Uterus (tissue), 2 donors: ENCODE results near the gene C1QTNF6.

ENCODE experiments used
- CTCF ChIP-seq, 4 experiments: fragments of 200-600 bp in 2 of 4; fragments of 450-650 bp in 2 of 4; sonication (generic) in 2 of 4; IDR thresholded peaks; one replicate each; pipeline ENCODE4 v1.5.1; 2016 to 2019; ENCODE audit warnings: antibody characterized with exemption in 4 of 4, mild to moderate bottlenecking in 2 of 4, moderate library complexity in 1 of 4
- POLR2A ChIP-seq, 2 donors: fragments of 450-650 bp; IDR thresholded peaks; one replicate each; pipeline ENCODE4 v1.6.1; 2016; ENCODE audit warnings: antibody characterized with exemption in 2 of 2, mild to moderate bottlenecking in 1 of 2, moderate library complexity in 1 of 2

- TF ChIP-seq CTCF (IDR thresholded peaks at IDR 0.05): no peak
- TF ChIP-seq POLR2A (IDR thresholded peaks at IDR 0.05): no peak
Measured at GRCh38 chr22:37150701-37151100, 37.3 kb downstream of the C1QTNF6 start.
